Pancreas (tissue), 10 donors: ENCODE results near the gene FOXRED2. TPM values are rescaled to one million over a fixed set of nuclear protein-coding genes. Genes with fewer than 3 reads are reported as not detected.

Experiments used
- ATAC-seq, 4 donors: fragments of 200-7000 bp; cut with Tn5 transposase; one replicate each; pipeline versions ENCODE4 v1.8.0 to v1.9.1; 2020; ENCODE audit warnings: mild to moderate bottlenecking in 4 of 4, moderate library complexity in 4 of 4
- DNase-seq, 6 donors: peaks; one replicate each; pipeline ENCODE4 v3.0.0-alpha.2; 2020
- FAIRE-seq: peaks from 2 replicates; lab custom pipeline; 2012; peaks lifted over from hg19 to GRCh38; lab: Jason Lieb, UNC
- H3K27ac ChIP-seq, 4 donors: fragments of 200-600 bp; sonication (generic); 1 replicate in 3 of 4; 2 replicates in 1 of 4; pipeline versions ENCODE4 v1.5.0 to v1.8.0; 2020
- H3K27me3 ChIP-seq, 4 donors: fragments of 200-600 bp; one replicate each; pipeline ENCODE4 v1.8.0; 2021
- H3K36me3 ChIP-seq, 3 donors: fragments of 200-600 bp; sonication (generic) in 1 of 3; one replicate each; pipeline versions ENCODE4 v1.5.0 to v1.8.0; 2020 to 2021
- H3K4me1 ChIP-seq, 3 donors: fragments of 200-600 bp; one replicate each; pipeline ENCODE4 v1.8.0; 2021
- H3K4me3 ChIP-seq, 4 donors: fragments of 200-600 bp; sonication (generic) in 2 of 4; one replicate each; pipeline versions ENCODE4 v1.5.0 to v1.8.0; 2020 to 2021
- H3K9me3 ChIP-seq, 4 donors: fragments of 200-600 bp; one replicate each; pipeline ENCODE4 v1.8.0; 2021
- CTCF ChIP-seq, 4 donors: fragments of 200-600 bp; sonication (generic) in 3 of 4; IDR thresholded peaks; one replicate each; pipeline versions ENCODE4 v1.5.0 to v1.8.0; 2021; ENCODE audit warnings: antibody characterized with exemption in 4 of 4
- WGBS, 2 donors: extraction: QIAGEN DNeasy Blood & Tissue Kit; methylation state at CpG; one replicate each; pipeline ENCODE4 v1.1.7; 2013; 5-methylcytosine and 5-hydroxymethylcytosine counted together
- intact Hi-C, 3 donors: fragments of 100-400 bp; cut with DNase I; formaldehyde crosslinking; loops; one replicate each; pipeline versions ENCODE4 v1.11.1 to v1.14.2; 2022
- polyA plus RNA-seq, 2 donors: library from polyadenylated mRNA; stranded (reverse); fragments of 200-250 nt; gene quantifications; one replicate each; pipeline ENCODE4 v1.2.3, GENCODE V29; 2013
- total RNA-seq, 6 donors: library from RNA; stranded (reverse); fragmentation: NEBNext Ultra II Directional in 4 of 6; extraction: Animal tissue kit (Norgen Biotek cat#: 25700) in 4 of 6; gene quantifications; one replicate each; pipeline versions ENCODE4 v1.2.1 to v1.2.4, GENCODE V29; 2021 to 2023
- donor health status: healthy with polysubstance abuse.
- donor health status: DM: no; HTN: no; CAD: no; lungs with moderate emphysema.
- donor health status: DM: no; HTN: no; CAD: no.
- donor health status: control.
- donor health status: control.
- donor health status: Bipolar disorder and iron deficiency.
- donor health status: DM: yes; HTN: yes; CAD: no.
- donor health status: DM: no; HTN: no; CAD: no.
- donor health status: DM: no; HTN: no; CAD: no.
- donor health status: DM: yes; HTN: yes; CAD: no.

FOXRED2 gene
- total and polyA plus RNA-seq, 8 donors = 2.0 to 6.0 (median 4.7) TPM

DNA sequence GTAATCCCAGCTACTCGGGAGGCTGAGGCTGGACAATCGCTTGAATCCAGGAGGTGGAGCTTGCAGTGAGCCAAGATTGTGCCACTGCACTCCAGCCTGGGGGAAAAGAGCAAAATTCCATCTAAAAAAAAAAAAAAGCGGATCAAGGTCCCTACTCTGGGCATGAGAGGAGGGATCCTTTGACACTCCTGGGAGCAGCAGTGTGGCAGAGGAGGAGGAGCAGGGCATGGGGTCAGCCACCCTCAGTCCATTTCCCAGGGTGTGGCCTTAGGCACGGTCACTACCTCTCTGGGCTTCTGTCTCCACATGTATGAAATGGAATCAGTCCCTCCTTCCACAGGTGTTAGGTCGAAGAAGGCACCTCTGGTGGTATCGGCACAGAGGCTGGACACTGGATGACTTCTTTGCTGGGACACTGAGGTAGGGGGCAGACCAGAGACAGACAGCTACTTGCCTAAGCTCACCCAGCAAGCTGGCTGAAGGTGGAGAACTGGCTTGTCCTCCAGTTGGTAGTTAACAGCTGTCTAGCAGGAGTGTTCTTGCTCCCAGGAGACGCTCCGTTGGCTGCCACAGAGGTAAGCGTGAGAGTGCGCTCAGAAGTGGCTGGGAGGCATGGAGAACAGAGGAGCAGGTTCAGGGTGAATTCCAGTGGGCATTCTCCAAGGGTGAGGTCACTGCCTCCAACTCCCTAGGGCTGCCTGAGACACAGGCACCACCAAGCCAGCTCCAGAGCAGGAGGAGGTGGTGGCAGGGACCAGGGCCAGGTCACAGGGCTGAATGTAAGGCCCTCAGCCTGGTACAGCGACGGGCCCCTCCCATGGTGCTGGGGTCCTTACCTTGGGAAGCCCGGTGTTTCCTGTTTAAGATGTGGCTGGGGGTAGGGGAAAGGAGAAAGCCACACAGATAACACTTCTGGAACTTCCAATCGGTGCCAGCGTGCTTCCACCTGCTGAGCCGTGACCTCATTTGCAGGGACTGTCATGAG lies 44.9 kb downstream of the FOXRED2 start:
- ATAC-seq = peak; percentile 5 to 50 (median 34)

GRCh38 chr22:36460202-36460601 lies 46.6 kb downstream of the FOXRED2 start:
- H3K4me3 ChIP-seq = no peak overlapping the region
- ATAC-seq (no peak), DNase-seq (no peak), FAIRE-seq (no peak)
- no peaks in the 10 kb centered on the region for H3K9me3 ChIP-seq
- peaks cover 19 to 36% (median 24%) of the 10 kb centered on the region in 3 donors for H3K4me1 ChIP-seq
- H3K27ac ChIP-seq = peak overlapping the region in 1 of 4 donors; percentile 16
- intact Hi-C loops = no loop called here
- H3K27me3 ChIP-seq = no peaks in the 10 kb centered on the region
- TF ChIP-seq CTCF (IDR thresholded peaks at IDR 0.05) = no peak
- WGBS, 2 donors = 95 to 99% methylated on average over 8 of the region's 8 CpGs
- H3K36me3 ChIP-seq = no peaks in the 10 kb centered on the region

More for the DNA sequence above, 44.9 kb downstream of the FOXRED2 start:
- peak in 5 of 6 donors; percentile 67 to 73 (median 72) for DNase-seq
- Histone ChIP-seq H3K4me3 (no peak overlapping the region), H3K9me3 (no peaks in the 10 kb centered on the region), H3K36me3 (no peaks in the 10 kb centered on the region), H3K27me3 (no peaks in the 10 kb centered on the region), H3K27ac (peak overlapping the region; percentile 61 to 97 (median 82)), H3K4me1 (peaks cover 21 to 38% (median 28%) of the 10 kb centered on the region in 3 donors)
- no peak for FAIRE-seq
- no peak for TF ChIP-seq CTCF (IDR thresholded peaks at IDR 0.05)
- intact Hi-C loops = no loop called here
- 58% methylated on average over 16 of the region's 16 CpGs for WGBS, 2 donors

GRCh38 chr22:36457688-36458450 lies 49.0 kb downstream of the FOXRED2 start:
- no peak overlapping the region for H3K4me3 ChIP-seq
- intact Hi-C loops = loop anchor here in 1 of 3 donors (10.0 kb wide), 1 partner anchor 53 kb away; no protein-coding TSS in a partner anchor
- H3K27me3 ChIP-seq = no peaks in the 10 kb centered on the region
- no peak for ATAC-seq
- no peak for FAIRE-seq
- DNase-seq = peak in 1 of 6 donors; percentile 62
- 70% methylated on average over 12 to 14 of the region's 14 CpGs for WGBS, 2 donors
- H3K36me3 ChIP-seq = no peaks in the 10 kb centered on the region
- peak overlapping the region in 3 of 4 donors; percentile 47 to 74 (median 51) for H3K27ac ChIP-seq
- no peaks in the 10 kb centered on the region for H3K9me3 ChIP-seq
- peaks cover 9 to 31% (median 11%) of the 10 kb centered on the region in 3 donors for H3K4me1 ChIP-seq
- TF ChIP-seq CTCF (IDR thresholded peaks at IDR 0.05) = no peak

DNA sequence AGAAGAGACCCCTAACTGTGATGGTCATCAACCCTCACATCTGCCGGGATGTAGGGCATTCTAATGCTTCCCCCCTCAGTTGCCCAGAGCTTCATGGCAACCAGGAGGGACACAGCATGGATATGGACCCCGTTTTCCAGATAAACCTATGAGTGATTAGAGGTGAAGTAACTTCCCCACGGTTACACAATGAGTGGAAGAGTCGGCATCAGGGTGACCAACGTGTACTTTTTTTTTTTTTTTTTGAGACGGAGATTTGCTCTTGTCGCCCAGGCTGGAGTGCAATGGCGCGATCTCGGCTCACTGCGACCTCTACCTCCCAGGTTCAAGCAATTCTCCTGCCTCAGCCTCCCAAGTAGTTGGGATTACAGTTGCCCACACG lies 50.4 kb downstream of the FOXRED2 start:
- no peak for ATAC-seq
- no peak for FAIRE-seq
- H3K4me3 ChIP-seq = no peak overlapping the region
- TF ChIP-seq CTCF (IDR thresholded peaks at IDR 0.05) = no peak
- peaks cover 13 to 40% (median 20%) of the 10 kb centered on the region in 3 donors for H3K4me1 ChIP-seq
- DNase-seq = no peak
- no peak overlapping the region for H3K27ac ChIP-seq
- intact Hi-C loops = loop anchor here in 1 of 3 donors (10.0 kb wide), 1 partner anchor 52 kb away; no protein-coding TSS in a partner anchor
- H3K36me3 ChIP-seq = no peaks in the 10 kb centered on the region
- 85 to 91% methylated on average over 12 of the region's 12 CpGs for WGBS, 2 donors
- no peaks in the 10 kb centered on the region for H3K9me3 ChIP-seq
- H3K27me3 ChIP-seq = no peaks in the 10 kb centered on the region
